ENCODE measurements around the gene ACTN2.

- TF ChIP-seq CTCF (conservative IDR thresholded peaks at IDR 0.05) (no peak), ZFX (IDR thresholded peaks at IDR 0.05) (no peak)
These were observed 76.1 kb downstream of the ACTN2 start for GRCh38 chr1:236762410-236762809.

All from C4-2B (cell line).